AG10803 (cell line): Measurements from ENCODE around the gene RP9.
"Not testable (repeated sequence)": the region's sequence is repeated elsewhere in the genome, so short reads cannot be mapped to it uniquely, and the experiment has no call there.

ENCODE experiments used
- DNase-seq: peaks from one replicate; pipeline ENCODE4 v3.0.0; 2010; ENCODE audit warnings: low read depth
- H3K4me3 ChIP-seq: 2 replicates; pipeline ENCODE4 v1.5.1; 2011; ENCODE audit warnings: mild to moderate bottlenecking, low read length, control low read depth
- TF ChIP-seq, protein P1 (sequence below): conservative IDR thresholded peaks from 2 replicates; pipeline ENCODE4 v1.5.1; 2011; ENCODE audit warnings: mild to moderate bottlenecking, low read length, control low read depth, inconsistent platforms

The RP9 gene

DNA sequence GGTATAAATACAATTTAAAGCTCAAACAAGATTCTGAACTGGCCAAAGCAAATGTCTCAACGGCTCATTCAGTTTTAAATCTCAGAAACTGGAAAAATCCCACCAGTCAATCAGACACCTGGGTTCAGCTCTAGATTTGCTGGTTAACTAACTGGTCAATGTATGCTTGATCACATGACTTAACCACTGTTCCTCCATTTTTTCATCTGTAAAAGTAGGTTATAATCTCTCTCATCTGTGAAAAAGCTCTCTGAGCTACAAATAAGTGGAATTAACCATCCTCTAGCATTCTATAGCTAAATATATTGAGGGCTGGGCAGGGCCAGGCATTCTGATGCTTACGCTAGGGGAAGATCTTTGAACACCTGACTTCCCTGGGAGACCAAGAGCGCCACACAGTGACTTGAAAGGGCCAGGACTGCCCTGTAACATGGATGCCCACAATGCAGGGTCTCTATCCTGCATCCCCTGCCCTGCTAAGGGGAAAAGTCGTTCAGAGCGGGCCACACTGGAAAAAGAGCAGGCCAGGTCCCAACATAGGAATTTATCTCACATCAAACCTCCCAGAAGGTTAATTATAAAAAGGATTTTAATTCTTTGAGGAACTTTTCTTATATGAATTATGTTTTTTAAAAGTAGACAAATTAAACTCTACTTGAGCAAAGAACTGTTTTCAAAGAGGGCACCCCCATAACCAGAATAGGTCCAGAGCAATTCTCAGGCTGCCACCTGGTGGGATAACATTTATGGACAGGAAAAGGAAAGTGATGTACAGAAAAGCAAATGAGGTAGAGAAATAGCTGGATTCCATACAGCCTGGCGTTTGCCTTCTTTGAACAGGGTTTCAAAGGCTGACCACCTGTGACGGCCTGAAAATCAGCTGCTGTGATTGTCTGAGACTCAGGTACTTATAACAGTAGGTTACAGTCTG is 1.8 kb downstream of the RP9 start:
- TF ChIP-seq, protein P1, sequence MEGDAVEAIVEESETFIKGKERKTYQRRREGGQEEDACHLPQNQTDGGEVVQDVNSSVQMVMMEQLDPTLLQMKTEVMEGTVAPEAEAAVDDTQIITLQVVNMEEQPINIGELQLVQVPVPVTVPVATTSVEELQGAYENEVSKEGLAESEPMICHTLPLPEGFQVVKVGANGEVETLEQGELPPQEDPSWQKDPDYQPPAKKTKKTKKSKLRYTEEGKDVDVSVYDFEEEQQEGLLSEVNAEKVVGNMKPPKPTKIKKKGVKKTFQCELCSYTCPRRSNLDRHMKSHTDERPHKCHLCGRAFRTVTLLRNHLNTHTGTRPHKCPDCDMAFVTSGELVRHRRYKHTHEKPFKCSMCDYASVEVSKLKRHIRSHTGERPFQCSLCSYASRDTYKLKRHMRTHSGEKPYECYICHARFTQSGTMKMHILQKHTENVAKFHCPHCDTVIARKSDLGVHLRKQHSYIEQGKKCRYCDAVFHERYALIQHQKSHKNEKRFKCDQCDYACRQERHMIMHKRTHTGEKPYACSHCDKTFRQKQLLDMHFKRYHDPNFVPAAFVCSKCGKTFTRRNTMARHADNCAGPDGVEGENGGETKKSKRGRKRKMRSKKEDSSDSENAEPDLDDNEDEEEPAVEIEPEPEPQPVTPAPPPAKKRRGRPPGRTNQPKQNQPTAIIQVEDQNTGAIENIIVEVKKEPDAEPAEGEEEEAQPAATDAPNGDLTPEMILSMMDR, result peak; percentile 63
- DNase-seq, result peak; percentile 49

DNA sequence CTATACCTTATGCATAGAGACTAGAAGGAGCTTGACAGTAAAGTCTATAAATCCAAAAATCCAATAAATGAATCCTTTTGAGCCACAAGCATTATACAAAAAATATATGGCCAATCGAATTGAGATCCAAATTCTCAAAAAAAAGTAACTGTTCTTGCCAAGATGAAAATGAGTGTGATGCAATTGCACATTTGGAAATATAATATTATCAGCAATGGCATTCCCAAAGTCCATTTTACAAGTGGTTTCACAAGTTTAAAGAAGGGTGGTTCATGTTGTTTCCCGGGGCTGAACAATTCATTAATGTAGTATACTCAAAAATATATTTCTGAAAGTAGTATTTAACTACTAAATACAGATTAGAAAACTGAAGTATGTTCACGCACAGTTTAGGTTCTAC is 7.3 kb downstream of the RP9 start:
- TF ChIP-seq, protein P1, result no peak
- no peak overlapping the region for H3K4me3 ChIP-seq
- DNase-seq, result peak; percentile 15

More for the DNA sequence above, 1.8 kb downstream of the RP9 start:
- peak overlapping the region; percentile 77 for H3K4me3 ChIP-seq

DNA sequence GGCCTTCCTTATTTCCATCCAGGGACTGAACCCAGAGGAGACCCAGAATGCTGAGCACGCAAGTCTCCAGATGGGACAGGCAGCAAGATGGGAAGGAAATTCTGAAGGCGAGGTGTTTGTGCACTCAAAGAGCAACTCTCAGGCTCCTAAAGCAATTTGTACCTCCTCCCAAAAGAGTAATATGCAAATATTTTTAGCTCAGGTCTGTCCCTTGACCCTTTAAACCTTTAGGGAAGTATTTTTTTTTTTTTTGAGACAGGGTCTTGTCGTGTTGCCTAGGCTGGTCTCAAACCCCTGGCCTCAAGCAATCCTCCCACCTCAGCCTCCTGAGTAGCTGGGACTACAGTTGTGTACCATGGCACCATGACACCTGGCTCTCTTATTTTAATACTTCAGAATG is 8.4 kb downstream of the RP9 start:
- DNase-seq, result no peak
- no peak overlapping the region for H3K4me3 ChIP-seq
- TF ChIP-seq, protein P1, result no peak

DNA sequence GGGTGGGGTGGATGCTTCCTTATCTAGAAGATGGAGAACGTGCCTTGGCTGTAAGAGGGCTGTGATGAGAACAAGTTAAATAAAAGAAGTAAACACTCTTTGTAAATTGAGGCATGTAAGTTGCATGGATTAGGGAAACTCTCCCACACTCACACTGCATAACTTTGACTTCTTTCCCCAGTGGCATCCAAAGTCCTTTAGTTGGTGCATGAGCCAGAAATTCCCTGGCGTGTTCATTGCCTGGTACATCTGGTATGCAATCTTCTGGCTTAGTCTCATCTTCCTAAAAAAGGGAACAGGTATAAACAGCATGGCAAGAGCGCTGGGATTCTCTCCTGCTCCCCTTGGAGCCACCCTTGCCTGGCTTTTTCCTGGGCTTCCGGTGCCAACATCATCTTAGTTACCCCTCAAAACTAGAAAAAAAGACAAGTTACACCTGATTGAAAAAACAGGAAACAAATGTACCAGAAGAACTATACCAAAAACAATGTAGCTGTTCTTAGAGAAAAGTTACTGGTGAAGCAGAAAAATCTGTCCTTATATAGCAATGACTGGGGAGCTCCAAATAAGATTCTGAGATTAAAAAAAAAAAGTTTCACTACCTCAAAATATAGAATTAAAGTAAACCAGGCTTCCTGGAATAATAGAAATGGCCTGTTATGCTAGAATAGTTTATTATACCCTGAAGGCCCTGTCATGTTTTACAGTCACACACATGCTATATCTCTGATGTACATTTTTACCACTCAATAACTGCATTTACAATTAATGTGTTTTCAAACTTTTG is 9.9 kb downstream of the RP9 start:
- TF ChIP-seq, protein P1, result no peak
- no peak for DNase-seq
- no peak overlapping the region for H3K4me3 ChIP-seq

DNA sequence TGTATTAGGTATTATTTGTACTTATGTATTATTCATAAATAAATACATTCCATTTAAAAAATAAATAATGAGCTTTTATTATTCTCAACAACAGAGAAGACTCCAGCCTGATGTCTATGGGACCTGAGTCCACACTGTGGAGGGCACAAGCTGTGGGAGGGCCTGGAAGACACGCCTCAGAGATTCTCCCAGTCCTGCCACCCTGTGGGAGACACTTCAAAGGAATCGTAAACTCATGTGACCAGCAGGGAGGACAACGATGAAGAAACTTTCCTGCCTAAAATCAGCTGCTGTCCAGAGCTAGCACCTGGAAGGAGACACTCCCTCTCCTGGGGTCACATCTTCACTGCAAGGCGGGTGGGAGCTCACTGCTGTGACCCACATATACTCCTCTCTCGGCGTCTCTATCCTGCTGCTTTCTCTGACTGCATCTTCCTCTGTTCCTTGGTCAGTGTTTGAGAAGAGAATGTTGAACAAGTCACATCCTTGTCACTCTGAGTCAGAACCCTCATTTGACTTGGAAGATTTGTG is 14.4 kb downstream of the RP9 start:
- not testable (repeated sequence) for H3K4me3 ChIP-seq, DNase-seq

DNA sequence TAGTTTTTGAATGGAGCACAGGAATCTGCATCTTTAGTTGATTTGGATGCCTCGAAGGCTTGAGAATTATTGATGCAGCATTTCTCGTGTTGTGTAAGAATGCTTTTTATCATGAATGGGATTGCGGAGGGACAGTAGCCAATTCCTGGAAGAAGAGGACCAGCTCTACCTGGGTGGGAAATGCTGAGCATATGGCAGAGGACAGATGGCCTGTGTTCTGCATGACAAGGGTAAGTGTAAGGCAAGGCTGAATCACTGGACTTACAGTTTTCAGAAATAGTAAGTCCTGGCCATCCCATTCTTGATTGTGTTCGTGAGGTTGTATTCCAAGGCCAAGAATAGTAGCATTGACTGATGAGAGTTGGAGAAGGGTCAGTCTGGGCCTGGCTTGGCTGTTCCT is 15.9 kb downstream of the RP9 start:
- no peak overlapping the region for H3K4me3 ChIP-seq
- DNase-seq, result no peak
- TF ChIP-seq, protein P1, result no peak

DNA sequence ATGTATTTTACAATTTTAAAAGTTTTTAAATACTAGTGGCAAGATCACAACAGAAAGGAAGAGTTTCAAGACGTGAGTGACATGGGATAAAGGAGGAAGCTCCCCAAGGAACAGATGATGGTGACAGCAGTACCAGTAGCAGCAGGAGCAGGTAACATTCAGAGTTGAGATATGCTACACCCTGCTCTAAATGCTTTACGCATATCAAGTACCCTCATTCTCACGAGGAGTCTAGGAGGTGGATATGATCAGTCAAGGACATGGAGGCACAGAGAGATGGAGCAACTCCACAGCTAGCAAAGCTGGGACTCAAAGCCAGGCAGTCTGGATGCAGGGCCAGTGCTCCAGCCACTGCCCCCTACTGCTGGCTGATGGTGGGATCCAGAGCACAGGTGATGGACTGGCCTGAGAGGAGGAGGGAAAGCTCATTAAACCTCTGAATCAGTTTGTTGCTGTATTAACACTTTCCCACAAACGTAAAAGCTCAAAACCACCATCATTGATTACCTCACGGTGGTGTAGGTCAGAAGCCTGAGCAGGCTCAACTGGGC is 17.5 kb downstream of the RP9 start:
- no peak for DNase-seq
- TF ChIP-seq, protein P1, result 0 out of 2 replicates have a peak, but pooled peaks have one; percentile 8

More for the DNA sequence above, 17.5 kb downstream of the RP9 start:
- no peak overlapping the region for H3K4me3 ChIP-seq
